ENCODE results near the gene LYPD8. TPM values are rescaled to one million over a fixed set of nuclear protein-coding genes. Genes with fewer than 3 reads are reported as not detected.

Gene LYPD8
- total RNA-seq, 1 donor from 2014 or later, result not detected

- Histone ChIP-seq H3K4me1 (ENCODE audit: insufficient read depth, low read length) (no peaks in the 10 kb centered on the region), H3K9ac (ENCODE audit: low read length) (no peak overlapping the region), H3K4me2 (ENCODE audit: low read length) (no peak overlapping the region), H3K9me3 (ENCODE audit: insufficient read depth, low read depth, low read length) (peaks cover 5% of the 10 kb centered on the region), H4K20me1 (ENCODE audit: insufficient read depth, low read length) (no peaks in the 10 kb centered on the region), H2AFZ (ENCODE audit: low read depth, low read length) (no peak overlapping the region), H3K4me3 (ENCODE audit: insufficient read depth, low read depth, low read length) (no peak overlapping the region), H3K79me2 (ENCODE audit: insufficient read depth, low read length) (no peaks in the 10 kb centered on the region), H3K36me3 (ENCODE audit: insufficient read depth, low read length) (no peaks in the 10 kb centered on the region), H3K27ac (ENCODE audit: low read depth, low read length) (no peak overlapping the region), H3K27me3 (ENCODE audit: insufficient read depth, low read length) (no peaks in the 10 kb centered on the region)
- Mint-ChIP-seq H3K4me1 (ENCODE audit: low read depth, unreplicated experiment) (no peaks in the 10 kb centered on the region), H3K4me3 (ENCODE audit: unreplicated experiment) (no peak overlapping the region), H3K36me3 (ENCODE audit: low read depth, unreplicated experiment) (no peaks in the 10 kb centered on the region), H3K27me3 (ENCODE audit: low read depth, unreplicated experiment) (no peaks in the 10 kb centered on the region), H3K9me3 (ENCODE audit: unreplicated experiment) (peaks cover 13% of the 10 kb centered on the region), H3K27ac (ENCODE audit: unreplicated experiment) (no peak overlapping the region)
- FAIRE-seq, result no peak
- no peak for TF ChIP-seq EZH2 (IDR thresholded peaks at IDR 0.05; ENCODE audit: insufficient read depth, low read length)
- no peak for TF ChIP-seq CTCF (IDR thresholded peaks at IDR 0.05; ENCODE audit: insufficient read depth, low read depth, low read length)
- DNase-seq (ENCODE audit: low read depth), result no peak
These were observed 45.2 kb downstream of the LYPD8 start for GRCh38 chr1:248710305-248710900.

GRCh38 chr1:248704606-248705005 lies 51.0 kb downstream of the LYPD8 start:
- Histone ChIP-seq H3K36me3 (ENCODE audit: insufficient read depth, low read length) (no peaks in the 10 kb centered on the region), H3K79me2 (ENCODE audit: insufficient read depth, low read length) (no peaks in the 10 kb centered on the region), H3K9ac (ENCODE audit: low read length) (no peak overlapping the region), H4K20me1 (ENCODE audit: insufficient read depth, low read length) (no peaks in the 10 kb centered on the region), H2AFZ (ENCODE audit: low read depth, low read length) (no peak overlapping the region), H3K27me3 (ENCODE audit: insufficient read depth, low read length) (no peaks in the 10 kb centered on the region), H3K4me3 (ENCODE audit: insufficient read depth, low read depth, low read length) (no peak overlapping the region), H3K4me2 (ENCODE audit: low read length) (no peak overlapping the region), H3K4me1 (ENCODE audit: insufficient read depth, low read length) (no peaks in the 10 kb centered on the region), H3K9me3 (ENCODE audit: insufficient read depth, low read depth, low read length) (peaks cover 3% of the 10 kb centered on the region), H3K27ac (ENCODE audit: low read depth, low read length) (no peak overlapping the region)
- DNase-seq (ENCODE audit: low read depth) (no peak), FAIRE-seq (no peak)
- H3K9me3 Mint-ChIP-seq (ENCODE audit: unreplicated experiment), result peaks cover 13% of the 10 kb centered on the region
- H3K27me3 Mint-ChIP-seq (ENCODE audit: low read depth, unreplicated experiment), result no peaks in the 10 kb centered on the region
- TF ChIP-seq CTCF (IDR thresholded peaks at IDR 0.05; ENCODE audit: insufficient read depth, low read depth, low read length) (no peak), EZH2 (IDR thresholded peaks at IDR 0.05; ENCODE audit: insufficient read depth, low read length) (no peak)
- H3K27ac Mint-ChIP-seq (ENCODE audit: unreplicated experiment), result no peak overlapping the region
- no peak overlapping the region for H3K4me3 Mint-ChIP-seq (ENCODE audit: unreplicated experiment)
- H3K36me3 Mint-ChIP-seq (ENCODE audit: low read depth, unreplicated experiment), result no peaks in the 10 kb centered on the region
- H3K4me1 Mint-ChIP-seq (ENCODE audit: low read depth, unreplicated experiment), result no peaks in the 10 kb centered on the region

- DNase-seq (ENCODE audit: low read depth) (no peak), FAIRE-seq (no peak)
- H3K9me3 ChIP-seq (ENCODE audit: insufficient read depth, low read depth, low read length), result peaks cover 3% of the 10 kb centered on the region
- Mint-ChIP-seq H3K4me1 (ENCODE audit: low read depth, unreplicated experiment) (no peaks in the 10 kb centered on the region), H3K9me3 (ENCODE audit: unreplicated experiment) (peaks cover 15% of the 10 kb centered on the region), H3K27ac (ENCODE audit: unreplicated experiment) (no peak overlapping the region), H3K27me3 (ENCODE audit: low read depth, unreplicated experiment) (no peaks in the 10 kb centered on the region), H3K4me3 (ENCODE audit: unreplicated experiment) (no peak overlapping the region), H3K36me3 (ENCODE audit: low read depth, unreplicated experiment) (no peaks in the 10 kb centered on the region)
- H3K4me2 ChIP-seq (ENCODE audit: low read length), result no peak overlapping the region
- H3K79me2 ChIP-seq (ENCODE audit: insufficient read depth, low read length), result no peaks in the 10 kb centered on the region
- no peak overlapping the region for H3K4me3 ChIP-seq (ENCODE audit: insufficient read depth, low read depth, low read length)
- H3K36me3 ChIP-seq (ENCODE audit: insufficient read depth, low read length), result no peaks in the 10 kb centered on the region
- TF ChIP-seq EZH2 (IDR thresholded peaks at IDR 0.05; ENCODE audit: insufficient read depth, low read length) (no peak), CTCF (IDR thresholded peaks at IDR 0.05; ENCODE audit: insufficient read depth, low read depth, low read length) (no peak)
- H4K20me1 ChIP-seq (ENCODE audit: insufficient read depth, low read length), result no peaks in the 10 kb centered on the region
- no peaks in the 10 kb centered on the region for H3K27me3 ChIP-seq (ENCODE audit: insufficient read depth, low read length)
- H2AFZ ChIP-seq (ENCODE audit: low read depth, low read length), result no peak overlapping the region
- H3K4me1 ChIP-seq (ENCODE audit: insufficient read depth, low read length), result no peaks in the 10 kb centered on the region
- H3K27ac ChIP-seq (ENCODE audit: low read depth, low read length), result no peak overlapping the region
- H3K9ac ChIP-seq (ENCODE audit: low read length), result no peak overlapping the region
These were observed 51.9 kb downstream of the LYPD8 start for GRCh38 chr1:248703674-248704073.
